GM12878 (cell line): Measurements from ENCODE around the gene OSBPL5. TPM values are rescaled to one million over a fixed set of nuclear protein-coding genes. Genes with fewer than 3 reads are reported as not detected.

Experiments used
- ATAC-seq: fragments of 200-7000 bp; cut with Tn5 transposase; 3 replicates; pipeline ENCODE4 v1.9.1; 2020; ENCODE audit warnings: mild to moderate bottlenecking, moderate library complexity
- BruUV-seq: library from RNA; stranded (reverse); fragments of 400-500 nt; replicated peaks from 2 replicates; lab custom pipeline; 2021; lab: Mats Ljungman, UMichigan
- CTCF ChIA-PET: fragments of 300-600 bp; sonication (Branson Sonifier 250); formaldehyde crosslinking; extraction: SDS; loops from one replicate; lab custom pipeline; 2021; ENCODE audit warnings: inconsistent platforms; lab: Yijun Ruan, JAX
- POLR2A ChIA-PET: fragments of 350-600 bp; formaldehyde crosslinking; extraction: SDS; loops from one replicate; lab custom pipeline; 2021; ENCODE audit warnings: inconsistent platforms; lab: Charles Lee
- RAD21 ChIA-PET: fragments of 300-600 bp; sonication (Branson Sonifier 250); formaldehyde crosslinking; loops from one replicate; lab custom pipeline; 2023; ENCODE audit warnings: antibody characterized with exemption; ENCODE audit not compliant: unreplicated experiment; lab: Charles Lee
- SMC1A ChIA-PET: fragments of 300-600 bp; sonication (Branson Sonifier 250); formaldehyde crosslinking; loops from one replicate; lab custom pipeline; 2023; ENCODE audit not compliant: unreplicated experiment, uncharacterized antibody; lab: Charles Lee
- DNase-seq: peaks from one replicate; pipeline ENCODE4 v3.0.0-alpha.2; 2011; ENCODE audit warnings: low read depth, low spot score
- FAIRE-seq: peaks from 3 replicates; lab custom pipeline; 2011; peaks lifted over from hg19 to GRCh38; lab: Jason Lieb, UNC
- H2AFZ ChIP-seq: 2 replicates; pipeline ENCODE4 v1.6.0; 2011; ENCODE audit warnings: low read depth, low read length, control low read depth; ENCODE audit not compliant: control insufficient read depth
- H3K27ac ChIP-seq: 2 replicates; pipeline ENCODE4 v1.5.1; 2011; ENCODE audit warnings: control low read depth; ENCODE audit not compliant: control insufficient read depth, insufficient read depth
- H3K27me3 ChIP-seq, 2 experiments: replicated peaks in 1 of 2; 2 replicates each; pipeline versions ENCODE4 v1.6.0 to v1.6.1; 2011; ENCODE audit warnings: low read length in 1 of 2; ENCODE audit not compliant: control insufficient read depth in 2 of 2, insufficient read depth in 2 of 2
- H3K36me3 ChIP-seq, 2 experiments: 2 replicates each; pipeline ENCODE4 v1.5.1; 2011; ENCODE audit warnings: low read length in 1 of 2; ENCODE audit not compliant: control insufficient read depth in 2 of 2, insufficient read depth in 2 of 2
- H3K4me1 ChIP-seq: 2 replicates; pipeline ENCODE4 v1.6.1; 2011; ENCODE audit warnings: mild to moderate bottlenecking, low read length, moderate library complexity, mixed read lengths; ENCODE audit not compliant: control insufficient read depth, insufficient read depth
- H3K4me2 ChIP-seq: 2 replicates; pipeline ENCODE4 v1.6.0; 2011; ENCODE audit warnings: control low read depth; ENCODE audit not compliant: control insufficient read depth, insufficient read depth
- H3K4me3 ChIP-seq: fragments of 200-600 bp; sonication (generic); 2 replicates; pipeline ENCODE4 v1.5.1; 2016
- H3K79me2 ChIP-seq: 2 replicates; pipeline ENCODE4 v1.6.0; 2011; ENCODE audit warnings: low read length; ENCODE audit not compliant: control insufficient read depth, insufficient read depth
- H3K9ac ChIP-seq: 2 replicates; pipeline ENCODE4 v1.8.0; 2011; ENCODE audit warnings: low read length, control low read depth, mixed read lengths; ENCODE audit not compliant: control insufficient read depth, insufficient read depth
- H3K9me3 ChIP-seq: replicated peaks from 3 replicates; pipeline ENCODE4 v1.5.1; 2011; ENCODE audit warnings: mild to moderate bottlenecking, low read length; ENCODE audit not compliant: control insufficient read depth, insufficient read depth
- H4K20me1 ChIP-seq: 2 replicates; pipeline ENCODE4 v1.6.0; 2011; ENCODE audit not compliant: control insufficient read depth, insufficient read depth
- CBX5 ChIP-seq: sonication (generic); IDR thresholded peaks from 2 replicates; pipeline ENCODE4 v1.6.1; 2016; ENCODE audit warnings: low read depth, moderate library complexity, mild to moderate bottlenecking, inconsistent platforms
- CREB1 ChIP-seq: IDR thresholded peaks from 2 replicates; pipeline ENCODE4 v1.6.1; 2012; ENCODE audit warnings: low read depth, mild to moderate bottlenecking, inconsistent platforms
- CREM ChIP-seq: IDR thresholded peaks from 2 replicates; pipeline ENCODE4 v1.6.1; 2014; ENCODE audit warnings: antibody characterized with exemption, low read depth
- EZH2 ChIP-seq: IDR thresholded peaks from 2 replicates; pipeline ENCODE4 v1.6.1; 2012; ENCODE audit warnings: low read depth, mild to moderate bottlenecking, control low read depth, inconsistent platforms, low read length, borderline replicate concordance; ENCODE audit not compliant: control insufficient read depth
- FOS ChIP-seq: IDR thresholded peaks from 3 replicates; pipeline ENCODE4 v1.6.1; 2011; ENCODE audit warnings: borderline replicate concordance; ENCODE audit not compliant: insufficient read length; ENCODE audit errors: extremely low read depth
- HDAC6 ChIP-seq: fragments of 200-600 bp; sonication (generic); IDR thresholded peaks from one replicate; pipeline ENCODE4 v1.8.0; 2017; ENCODE audit warnings: antibody characterized with exemption; ENCODE audit not compliant: unreplicated experiment
- HDGF ChIP-seq: fragments of 450-650 bp; IDR thresholded peaks from 2 replicates; pipeline ENCODE4 v1.6.1; 2016; ENCODE audit warnings: antibody characterized with exemption
- KAT2A ChIP-seq: conservative IDR thresholded peaks from 2 replicates; pipeline ENCODE4 v1.6.1; 2011; ENCODE audit warnings: low read depth, low read length; ENCODE audit not compliant: control insufficient read depth
- KLF5 ChIP-seq: fragments of 450-650 bp; IDR thresholded peaks from 2 replicates; pipeline ENCODE4 v1.6.1; 2014; ENCODE audit warnings: mild to moderate bottlenecking; ENCODE audit not compliant: partially characterized antibody
- LARP7 ChIP-seq: fragments of 450-650 bp; IDR thresholded peaks from 2 replicates; pipeline ENCODE4 v1.6.1; 2017; ENCODE audit warnings: mild to moderate bottlenecking
- RELB ChIP-seq: fragments of 450-650 bp; IDR thresholded peaks from 2 replicates; pipeline ENCODE4 v1.6.1; 2017; ENCODE audit warnings: low read depth, mild to moderate bottlenecking, moderate library complexity
- SREBF1 ChIP-seq: IDR thresholded peaks from 2 replicates; pipeline ENCODE4 v1.6.1; 2012; ENCODE audit warnings: mild to moderate bottlenecking, low read length
- SREBF2 ChIP-seq: IDR thresholded peaks from 2 replicates; pipeline ENCODE4 v1.6.1; 2012; ENCODE audit warnings: mild to moderate bottlenecking, low read length
- TARDBP ChIP-seq: IDR thresholded peaks from 2 replicates; pipeline ENCODE4 v1.6.1; 2016; ENCODE audit warnings: borderline replicate concordance
- TBL1XR1 ChIP-seq: IDR thresholded peaks from 2 replicates; pipeline ENCODE4 v1.6.1; 2012; ENCODE audit warnings: low read depth, low read length, improper control_type of control experiment
- ZBTB33 ChIP-seq: fragments of 450-650 bp; IDR thresholded peaks from 2 replicates; pipeline ENCODE4 v1.6.1; 2017; ENCODE audit warnings: mild to moderate bottlenecking
- WGBS: methylation state at CpG from one replicate; pipeline ENCODE4 v1.1.6; 2016; ENCODE audit warnings: low lambda C conversion rate; ENCODE audit not compliant: insufficient replicate concordance, insufficient coverage; ENCODE audit errors: missing lambda C conversion rate; 5-methylcytosine and 5-hydroxymethylcytosine counted together
- in situ Hi-C: fragments of 300-500 bp; cut with MboI; formaldehyde crosslinking; loops from 9 replicates; pipeline ENCODE4 v1.14.3; 2018; ENCODE audit warnings: mixed read lengths
- intact Hi-C: fragments of 100-400 bp; cut with micrococcal nuclease; formaldehyde crosslinking; loops from one replicate; pipeline ENCODE4 v1.14.2; 2022; ENCODE audit not compliant: unreplicated experiment
- polyA plus RNA-seq, 11 experiments: library from polyadenylated mRNA; depleted of rRNA in 4 of 11; unstranded in 6 of 11; stranded (reverse) in 5 of 11; fragments of >200 nt; fragmentation: Nextera tagmentation in 4 of 11; fragmentation: Illumina TruSeq in 1 of 11; extraction: Ambion mirVana in 4 of 11; extraction: Trizol in 1 of 11; gene quantifications; 1 replicate in 1 of 11; 2 replicates in 10 of 11; pipeline versions ENCODE4 v1.2.1 to v1.2.3, GENCODE V29; 2011 to 2016; ENCODE audit warnings: inconsistent platforms in 2 of 11, missing spikeins in 2 of 11, low read depth in 1 of 11
- total RNA-seq, 4 experiments: library from RNA; depleted of rRNA in 3 of 4; stranded (reverse); fragments of >200 nt in 3 of 4; fragmentation: Illumina TruSeq in 1 of 4; extraction: Trizol in 1 of 4; gene quantifications; 2 replicates each; pipeline versions ENCODE4 v1.2.1 to v1.2.3, GENCODE V29; 2013 to 2021

Gene OSBPL5
- total and polyA plus RNA-seq, 10 of the 15 experiments (the other 5 are each of a cell fraction or from before 2014, with no cell fraction given), result not detected

- no peaks in the 10 kb centered on the region for H4K20me1 ChIP-seq
- no peak overlapping the region for H3K4me2 ChIP-seq
- H3K79me2 ChIP-seq, result no peaks in the 10 kb centered on the region
- no peak overlapping the region for H2AFZ ChIP-seq
- DNase-seq (no peak), ATAC-seq (no peak), FAIRE-seq (no peak)
- H3K27me3 ChIP-seq, result peaks cover 2% of the 10 kb centered on the region in 2 experiments; a peak in 2 of 4 replicates
- H3K27ac ChIP-seq, result no peak overlapping the region
- WGBS, result 27% methylated on average over 1 of the region's 1 CpG
- no peaks in the 10 kb centered on the region for H3K9me3 ChIP-seq
- no peak overlapping the region for H3K4me3 ChIP-seq
- TF ChIP-seq RELB, result no peak
- TF ChIP-seq TBL1XR1, result no peak
- no peak for TF ChIP-seq HDAC6
- TF ChIP-seq CREM, result no peak
- ChIA-PET CTCF (no interaction called here), RAD21 (no interaction called here), SMC1A (no interaction called here), POLR2A (no interaction called here)
- H3K4me1 ChIP-seq, result no peaks in the 10 kb centered on the region
- no TSS peak for BruUV-seq
- intact Hi-C loops, result no loop called here
- no peak overlapping the region for H3K9ac ChIP-seq
- in situ Hi-C loops, result no loop called here
- H3K36me3 ChIP-seq, result no peaks in the 10 kb centered on the region
Observed at GRCh38 chr11:3206922-3207204, 41.8 kb upstream of the OSBPL5 start.

- SMC1A ChIA-PET, result no interaction called here
- peak; percentile 44 for FAIRE-seq
- TF ChIP-seq CBX5 (no peak), SREBF2 (no peak), TARDBP (no peak), EZH2 (no peak), KAT2A (no peak), ZBTB33 (no peak), KLF5 (no peak), FOS (no peak), CREB1 (no peak), SREBF1 (no peak), LARP7 (no peak), HDGF (no peak)
Observed at GRCh38 chr11:3206156-3206921, 41.2 kb upstream of the OSBPL5 start.

More at GRCh38 chr11:3206156-3206921, 41.2 kb upstream of the OSBPL5 start:
- Histone ChIP-seq H3K4me2 (no peak overlapping the region), H3K9me3 (no peaks in the 10 kb centered on the region), H4K20me1 (no peaks in the 10 kb centered on the region), H2AFZ (no peak overlapping the region), H3K36me3 (no peaks in the 10 kb centered on the region), H3K27me3 (peaks cover 2% of the 10 kb centered on the region in 2 experiments; a peak in 3 of 4 replicates), H3K4me1 (no peaks in the 10 kb centered on the region), H3K27ac (no peak overlapping the region), H3K9ac (no peak overlapping the region), H3K79me2 (no peaks in the 10 kb centered on the region), H3K4me3 (no peak overlapping the region)
- no TSS peak for BruUV-seq
- ATAC-seq, result no peak
- intact Hi-C loops, result no loop called here
- 33% methylated on average over 8 of the region's 8 CpGs for whole genome bisulfite sequencing
- ChIA-PET RAD21 (no interaction called here), POLR2A (no interaction called here), CTCF (no interaction called here)
- in situ Hi-C loops, result no loop called here
- no peak for DNase-seq
